B cell (primary cell): Measurements from ENCODE around the gene PARD3B. TPM values are rescaled to one million over a fixed set of nuclear protein-coding genes. Genes with fewer than 3 reads are reported as not detected.

Source experiments
- ATAC-seq: fragments of 200-7000 bp; cut with Tn5 transposase; one replicate; pipeline ENCODE4 v1.10.0; 2021; ENCODE audit warnings: low read depth, mild to moderate bottlenecking, moderate number of reproducible peaks, moderate library complexity
- CTCF ChIA-PET: fragments of 350-600 bp; sonication (Branson Sonifier 250); formaldehyde crosslinking; loops from one replicate; lab custom pipeline; 2021; ENCODE audit warnings: antibody characterized with exemption, inconsistent platforms; lab: Charles Lee
- POLR2A ChIA-PET: fragments of 350-600 bp; sonication (Branson Sonifier 250); formaldehyde crosslinking; loops from one replicate; lab custom pipeline; 2021; ENCODE audit warnings: antibody characterized with exemption; lab: Charles Lee
- DNase-seq: peaks from one replicate; pipeline ENCODE4 v3.0.0; 2013
- H2AFZ ChIP-seq: 2 replicates; pipeline ENCODE4 v1.6.1; 2012; ENCODE audit warnings: mild to moderate bottlenecking, low read depth, low read length; ENCODE audit not compliant: insufficient read depth, poor library complexity, severe bottlenecking
- H3K27ac ChIP-seq, 2 donors: 1 replicate in 1 of 2; 2 replicates in 1 of 2; pipeline ENCODE4 v1.5.1; 2012 to 2013; ENCODE audit warnings: low read length in 2 of 2, mild to moderate bottlenecking in 2 of 2, moderate library complexity in 1 of 2
- H3K27me3 ChIP-seq, 4 experiments: fragments of 200-600 bp in 1 of 4; sonication (generic) in 1 of 4; replicated peaks in 1 of 4; 1 replicate in 2 of 4; 2 replicates in 2 of 4; pipeline versions ENCODE4 v1.6.1 to v1.7.0; 2013 to 2016; ENCODE audit warnings: low read length in 3 of 4, mild to moderate bottlenecking in 2 of 4, mixed read lengths in 1 of 4, moderate library complexity in 1 of 4; ENCODE audit not compliant: insufficient read depth in 4 of 4, control insufficient read depth in 3 of 4; ENCODE audit errors: control extremely low read depth in 1 of 4
- H3K36me3 ChIP-seq, 2 experiments: replicated peaks in 1 of 2; 1 replicate in 1 of 2; 2 replicates in 1 of 2; pipeline versions ENCODE4 v1.6.1 to v1.7.1; 2013; ENCODE audit warnings: low read length in 1 of 2; ENCODE audit not compliant: insufficient read depth in 2 of 2, control insufficient read depth in 1 of 2; ENCODE audit errors: control extremely low read depth in 1 of 2, extremely low read depth in 1 of 2
- H3K4me1 ChIP-seq, 2 donors: fragments of 200-600 bp in 1 of 2; sonication (generic) in 1 of 2; 1 replicate in 1 of 2; 2 replicates in 1 of 2; pipeline versions ENCODE4 v1.5.1 to v1.6.1; 2013 to 2017; ENCODE audit warnings: low read length in 2 of 2; ENCODE audit not compliant: control insufficient read depth in 2 of 2, insufficient read depth in 2 of 2
- H3K4me2 ChIP-seq: replicated peaks from 2 replicates; pipeline ENCODE3; 2012; ENCODE audit warnings: mild to moderate bottlenecking, low read depth, low read length; ENCODE audit not compliant: poor library complexity, severe bottlenecking
- H3K4me3 ChIP-seq, 5 experiments: fragments of 200-600 bp in 1 of 5; sonication (generic) in 1 of 5; 1 replicate in 3 of 5; 2 replicates in 2 of 5; pipeline versions ENCODE4 v1.5.1 to v1.7.0; 2011 to 2016; ENCODE audit warnings: low read length in 4 of 5, mild to moderate bottlenecking in 4 of 5, low read depth in 2 of 5, control low read depth in 1 of 5, moderate library complexity in 1 of 5; ENCODE audit not compliant: insufficient read depth in 1 of 5; ENCODE audit errors: control extremely low read depth in 1 of 5, extremely low read depth in 1 of 5
- H3K79me2 ChIP-seq: fragments of 200-600 bp; sonication (generic); one replicate; pipeline ENCODE4 v1.6.0; 2016; ENCODE audit warnings: low read length; ENCODE audit not compliant: control insufficient read depth, insufficient read depth
- H3K9ac ChIP-seq: fragments of 200-600 bp; sonication (generic); 2 replicates; pipeline ENCODE4 v1.6.1; 2017; ENCODE audit warnings: mild to moderate bottlenecking, low read length, moderate library complexity
- H3K9me3 ChIP-seq, 3 donors: one replicate each; pipeline versions ENCODE4 v1.6.1 to v1.7.1; 2013; ENCODE audit warnings: low read length in 2 of 3; ENCODE audit not compliant: control insufficient read depth in 2 of 3, insufficient read depth in 1 of 3; ENCODE audit errors: control extremely low read depth in 1 of 3
- H4K20me1 ChIP-seq: 2 replicates; pipeline ENCODE4 v1.6.0; 2012; ENCODE audit warnings: mild to moderate bottlenecking, low read length; ENCODE audit not compliant: insufficient read depth, control insufficient read depth, poor library complexity, severe bottlenecking
- H3K27ac Mint-ChIP-seq: one replicate; pipeline ENCODE4 v1.8.0; 2021; ENCODE audit warnings: mixed read lengths
- H3K27me3 Mint-ChIP-seq: one replicate; pipeline ENCODE4 v1.8.0; 2021; ENCODE audit warnings: mixed read lengths
- H3K4me1 Mint-ChIP-seq: one replicate; pipeline ENCODE4 v1.8.0; 2021; ENCODE audit warnings: mixed read lengths
- H3K4me3 Mint-ChIP-seq: one replicate; pipeline ENCODE4 v1.8.0; 2021; ENCODE audit warnings: mixed read lengths
- H3K9me3 Mint-ChIP-seq: one replicate; pipeline ENCODE4 v1.8.0; 2022; ENCODE audit warnings: mixed read lengths; ENCODE audit not compliant: insufficient read depth
- EZH2 ChIP-seq: IDR thresholded peaks from 2 replicates; pipeline ENCODE4 v1.6.1; 2012; ENCODE audit warnings: borderline replicate concordance, low read depth, mild to moderate bottlenecking, moderate library complexity, low read length; ENCODE audit not compliant: insufficient read depth, poor library complexity, severe bottlenecking
- WGBS: methylation state at CpG from one replicate; pipeline ENCODE4 v1.1.5; 2013; ENCODE audit warnings: missing lambda C conversion rate; ENCODE audit not compliant: insufficient coverage; 5-methylcytosine and 5-hydroxymethylcytosine counted together
- intact Hi-C: fragments of 100-400 bp; cut with micrococcal nuclease; formaldehyde crosslinking; loops from one replicate; pipeline ENCODE4 v1.10.0; 2022
- polyA plus RNA-seq: library from polyadenylated mRNA; depleted of rRNA; stranded (reverse); fragments of >200 nt; gene quantifications from 2 replicates; pipeline ENCODE4 v1.2.3, GENCODE V29; 2012
- total RNA-seq, 2 donors: library from RNA; stranded (reverse); fragments of 120-200 nt in 1 of 2; gene quantifications; 1 replicate in 1 of 2; 2 replicates in 1 of 2; pipeline versions ENCODE4 v1.2.3 to v1.2.4, GENCODE V29; 2013 to 2022
- TF ChIP-seq, protein P1 (sequence below): fragments of 200-600 bp; IDR thresholded peaks from one replicate; pipeline ENCODE4 v1.8.0; 2022; ENCODE audit warnings: antibody characterized with exemption, mild to moderate bottlenecking

The PARD3B gene
- total and polyA plus RNA-seq, 2 donors (not counting 1 experiment from before 2014, with no cell fraction given), result not detected

DNA sequence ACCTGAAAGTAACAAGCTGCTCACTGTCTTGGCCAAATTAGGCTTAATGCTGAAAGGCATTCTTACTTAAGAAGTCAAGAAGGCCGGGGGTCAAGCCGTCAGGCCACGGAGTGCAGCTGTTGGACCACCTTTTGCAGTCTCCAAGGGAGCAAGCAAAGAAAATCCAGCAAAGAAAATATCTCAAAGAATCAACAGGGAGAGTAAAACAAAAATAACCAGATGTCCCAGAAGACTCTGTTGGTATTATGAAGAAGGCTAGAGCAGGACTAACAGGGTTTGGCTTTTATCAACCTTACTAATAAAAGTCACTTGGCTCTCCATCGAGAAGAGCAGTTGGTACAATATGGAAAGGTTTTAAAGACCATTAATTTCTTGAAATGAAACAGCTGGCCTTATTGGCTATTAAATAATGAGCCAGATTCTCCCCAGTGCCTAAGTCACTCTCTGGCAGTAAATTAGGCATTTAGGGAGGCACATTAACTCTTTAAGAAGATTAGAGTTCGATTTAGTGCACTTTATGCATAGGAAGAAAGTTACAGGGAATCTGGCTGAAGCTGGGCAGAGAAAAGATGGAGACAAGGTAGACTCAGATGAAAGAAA lies 1026.2 kb downstream of the PARD3B start:
- 70% methylated on average over 1 of the region's 5 CpGs for WGBS

DNA sequence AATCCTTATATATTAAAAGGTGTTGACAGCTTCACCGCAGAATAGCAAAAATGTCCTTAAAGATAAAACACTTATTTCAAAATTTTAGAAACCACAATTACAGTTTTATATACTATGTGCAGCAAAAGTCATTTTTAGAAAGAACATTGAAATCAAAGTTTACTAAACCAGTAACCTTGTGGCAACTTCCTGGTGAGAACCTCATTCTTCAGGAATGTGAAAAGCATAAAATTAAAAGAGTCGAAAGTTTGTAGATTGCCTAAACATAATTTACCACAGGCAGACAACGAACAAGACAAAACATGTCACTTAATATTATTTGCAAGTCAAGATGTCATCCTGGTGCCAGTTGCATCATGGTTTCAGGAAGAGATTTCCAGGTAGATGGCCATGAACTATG lies 1028.7 kb downstream of the PARD3B start:
- Histone ChIP-seq H3K27ac (no peak overlapping the region), H3K9ac (no peak overlapping the region), H4K20me1 (no peaks in the 10 kb centered on the region), H3K9me3 (peaks cover 0 to 3% (median 0%) of the 10 kb centered on the region in 3 donors), H3K79me2 (no peaks in the 10 kb centered on the region), H3K27me3 (no peaks in the 10 kb centered on the region), H3K4me1 (no peaks in the 10 kb centered on the region), H3K4me3 (no peak overlapping the region), H2AFZ (no peak overlapping the region), H3K4me2 (no peak overlapping the region), H3K36me3 (no peaks in the 10 kb centered on the region)
- intact Hi-C loops, result no loop called here
- H3K4me3 Mint-ChIP-seq, result no peak overlapping the region
- no CpG with 5 or more reads among the region's 3 CpGs for WGBS
- TF ChIP-seq, protein P1, sequence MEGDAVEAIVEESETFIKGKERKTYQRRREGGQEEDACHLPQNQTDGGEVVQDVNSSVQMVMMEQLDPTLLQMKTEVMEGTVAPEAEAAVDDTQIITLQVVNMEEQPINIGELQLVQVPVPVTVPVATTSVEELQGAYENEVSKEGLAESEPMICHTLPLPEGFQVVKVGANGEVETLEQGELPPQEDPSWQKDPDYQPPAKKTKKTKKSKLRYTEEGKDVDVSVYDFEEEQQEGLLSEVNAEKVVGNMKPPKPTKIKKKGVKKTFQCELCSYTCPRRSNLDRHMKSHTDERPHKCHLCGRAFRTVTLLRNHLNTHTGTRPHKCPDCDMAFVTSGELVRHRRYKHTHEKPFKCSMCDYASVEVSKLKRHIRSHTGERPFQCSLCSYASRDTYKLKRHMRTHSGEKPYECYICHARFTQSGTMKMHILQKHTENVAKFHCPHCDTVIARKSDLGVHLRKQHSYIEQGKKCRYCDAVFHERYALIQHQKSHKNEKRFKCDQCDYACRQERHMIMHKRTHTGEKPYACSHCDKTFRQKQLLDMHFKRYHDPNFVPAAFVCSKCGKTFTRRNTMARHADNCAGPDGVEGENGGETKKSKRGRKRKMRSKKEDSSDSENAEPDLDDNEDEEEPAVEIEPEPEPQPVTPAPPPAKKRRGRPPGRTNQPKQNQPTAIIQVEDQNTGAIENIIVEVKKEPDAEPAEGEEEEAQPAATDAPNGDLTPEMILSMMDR, result no peak
- no peak for TF ChIP-seq EZH2
- H3K4me1 Mint-ChIP-seq, result no peaks in the 10 kb centered on the region
- ATAC-seq (no peak), DNase-seq (no peak)
- CTCF ChIA-PET, result no interaction called here
- no peak overlapping the region for H3K27ac Mint-ChIP-seq
- H3K9me3 Mint-ChIP-seq, result peaks cover 2% of the 10 kb centered on the region
- peaks cover 10% of the 10 kb centered on the region for H3K27me3 Mint-ChIP-seq
- POLR2A ChIA-PET, result no interaction called here

More for the DNA sequence above, 1026.2 kb downstream of the PARD3B start:
- Histone ChIP-seq H3K4me2 (no peak overlapping the region), H3K9ac (no peak overlapping the region), H3K79me2 (no peaks in the 10 kb centered on the region), H4K20me1 (no peaks in the 10 kb centered on the region), H3K36me3 (no peaks in the 10 kb centered on the region), H3K27me3 (no peaks in the 10 kb centered on the region), H3K4me1 (no peaks in the 10 kb centered on the region), H3K4me3 (no peak overlapping the region), H2AFZ (no peak overlapping the region), H3K9me3 (peaks cover 0 to 3% (median 0%) of the 10 kb centered on the region in 3 donors), H3K27ac (no peak overlapping the region)
- ATAC-seq, result no peak
- H3K4me3 Mint-ChIP-seq, result no peak overlapping the region
- TF ChIP-seq EZH2, result no peak
- TF ChIP-seq, protein P1, result no peak
- H3K4me1 Mint-ChIP-seq, result no peaks in the 10 kb centered on the region
- no peak overlapping the region for H3K27ac Mint-ChIP-seq
- intact Hi-C loops, result no loop called here
- peaks cover 10% of the 10 kb centered on the region for H3K27me3 Mint-ChIP-seq
- no peak for DNase-seq
- CTCF ChIA-PET, result no interaction called here
- peaks cover 2% of the 10 kb centered on the region for H3K9me3 Mint-ChIP-seq
- POLR2A ChIA-PET, result no interaction called here
